ENCODE data around the gene GTPBP2.

GTPBP2 gene, protein sequence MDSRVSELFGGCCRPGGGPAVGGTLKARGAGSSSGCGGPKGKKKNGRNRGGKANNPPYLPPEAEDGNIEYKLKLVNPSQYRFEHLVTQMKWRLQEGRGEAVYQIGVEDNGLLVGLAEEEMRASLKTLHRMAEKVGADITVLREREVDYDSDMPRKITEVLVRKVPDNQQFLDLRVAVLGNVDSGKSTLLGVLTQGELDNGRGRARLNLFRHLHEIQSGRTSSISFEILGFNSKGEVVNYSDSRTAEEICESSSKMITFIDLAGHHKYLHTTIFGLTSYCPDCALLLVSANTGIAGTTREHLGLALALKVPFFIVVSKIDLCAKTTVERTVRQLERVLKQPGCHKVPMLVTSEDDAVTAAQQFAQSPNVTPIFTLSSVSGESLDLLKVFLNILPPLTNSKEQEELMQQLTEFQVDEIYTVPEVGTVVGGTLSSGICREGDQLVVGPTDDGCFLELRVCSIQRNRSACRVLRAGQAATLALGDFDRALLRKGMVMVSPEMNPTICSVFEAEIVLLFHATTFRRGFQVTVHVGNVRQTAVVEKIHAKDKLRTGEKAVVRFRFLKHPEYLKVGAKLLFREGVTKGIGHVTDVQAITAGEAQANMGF

DNA sequence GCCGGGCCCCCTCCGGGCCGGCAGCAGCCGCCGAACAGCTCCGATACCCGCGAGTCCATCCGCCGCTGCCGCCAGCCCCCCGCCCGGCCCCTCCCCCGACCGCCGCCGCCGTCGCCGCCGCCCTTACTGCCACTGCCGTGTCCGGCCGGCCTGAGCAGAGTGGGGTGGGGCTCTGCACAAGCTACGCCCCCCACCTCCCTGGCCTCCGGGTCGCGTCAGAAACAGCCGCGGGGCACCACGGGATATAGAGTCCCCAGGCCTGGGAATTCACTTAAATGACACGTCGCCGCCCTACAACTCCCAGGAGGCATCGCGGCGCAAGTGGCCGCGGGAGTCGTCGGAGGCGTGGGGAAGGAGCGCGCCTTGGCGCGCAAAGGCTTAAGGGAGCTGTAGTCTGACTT is at the start of gene GTPBP2:
TSS of gene GTPBP2 (minus strand) at position 161 of the 401 bp plus-strand sequence. CDS start at position 59, 102 bp downstream.
- H3K27ac ChIP-seq (ENCODE audit: low read depth, low read length) = peak within 1 kb of the TSS; percentile 88
- peaks cover 34% of the 10 kb centered on the region for H3K4me1 ChIP-seq (ENCODE audit: control insufficient read depth, low read length)
- peak within 1 kb of the TSS; percentile 91 for H3K4me2 ChIP-seq (ENCODE audit: low read length)
- peaks cover 14% of the 10 kb centered on the region for H3F3A ChIP-seq (ENCODE audit: control insufficient read depth, insufficient read depth)
- H3K36me3 ChIP-seq (ENCODE audit: control insufficient read depth, low read length) = peaks cover 42% of the 10 kb centered on the region
- H3K9me2 ChIP-seq (replicated peaks; ENCODE audit: control insufficient read depth, low read length) = no peaks in the 10 kb centered on the region
- no peaks in the 10 kb centered on the region for H3K27me3 ChIP-seq (ENCODE audit: control insufficient read depth, low read length)
- no peaks in the 10 kb centered on the region for H3K9me3 ChIP-seq (ENCODE audit: control insufficient read depth, insufficient read depth, low read length)
- TF ChIP-seq EZH2phosphoT487 (IDR thresholded peaks at IDR 0.05; ENCODE audit: borderline replicate concordance, low read length) = no peak
- TF ChIP-seq, protein P1, sequence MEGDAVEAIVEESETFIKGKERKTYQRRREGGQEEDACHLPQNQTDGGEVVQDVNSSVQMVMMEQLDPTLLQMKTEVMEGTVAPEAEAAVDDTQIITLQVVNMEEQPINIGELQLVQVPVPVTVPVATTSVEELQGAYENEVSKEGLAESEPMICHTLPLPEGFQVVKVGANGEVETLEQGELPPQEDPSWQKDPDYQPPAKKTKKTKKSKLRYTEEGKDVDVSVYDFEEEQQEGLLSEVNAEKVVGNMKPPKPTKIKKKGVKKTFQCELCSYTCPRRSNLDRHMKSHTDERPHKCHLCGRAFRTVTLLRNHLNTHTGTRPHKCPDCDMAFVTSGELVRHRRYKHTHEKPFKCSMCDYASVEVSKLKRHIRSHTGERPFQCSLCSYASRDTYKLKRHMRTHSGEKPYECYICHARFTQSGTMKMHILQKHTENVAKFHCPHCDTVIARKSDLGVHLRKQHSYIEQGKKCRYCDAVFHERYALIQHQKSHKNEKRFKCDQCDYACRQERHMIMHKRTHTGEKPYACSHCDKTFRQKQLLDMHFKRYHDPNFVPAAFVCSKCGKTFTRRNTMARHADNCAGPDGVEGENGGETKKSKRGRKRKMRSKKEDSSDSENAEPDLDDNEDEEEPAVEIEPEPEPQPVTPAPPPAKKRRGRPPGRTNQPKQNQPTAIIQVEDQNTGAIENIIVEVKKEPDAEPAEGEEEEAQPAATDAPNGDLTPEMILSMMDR (IDR thresholded peaks at IDR 0.05; ENCODE audit: low read depth, low read length, poor library complexity, severe bottlenecking) = no peak
- peaks cover 24% of the 10 kb centered on the region for H3K79me2 ChIP-seq (ENCODE audit: control insufficient read depth, low read length)
- H4K20me1 ChIP-seq (ENCODE audit: control insufficient read depth, insufficient read depth, low read depth, low read length) = no peaks in the 10 kb centered on the region
- peak within 1 kb of the TSS; percentile 99 for H3K4me3 ChIP-seq (ENCODE audit: low read length)

DNA sequence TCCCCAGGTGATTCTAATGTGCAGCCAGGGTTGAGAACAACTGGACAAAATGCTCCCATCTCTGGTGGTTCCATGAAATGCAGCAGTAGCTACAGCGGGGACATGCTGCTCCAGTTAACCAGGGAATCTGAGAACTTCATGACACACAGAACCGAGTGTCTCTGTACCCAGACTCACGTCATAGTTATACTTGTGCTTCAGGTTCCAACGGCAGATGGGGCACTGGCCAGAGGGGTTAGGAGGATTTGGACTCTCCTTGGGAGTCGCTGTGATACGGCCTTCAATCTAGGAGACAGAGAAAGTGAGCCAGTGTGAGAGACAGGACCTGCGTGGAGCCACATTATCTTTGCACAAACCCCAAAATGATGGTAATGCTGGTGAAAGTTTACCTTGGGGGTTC is 49.3 kb upstream of the GTPBP2 start:
- Histone ChIP-seq H3K27me3 (ENCODE audit: control insufficient read depth, low read length) (no peaks in the 10 kb centered on the region), H3F3A (ENCODE audit: control insufficient read depth, insufficient read depth) (no peaks in the 10 kb centered on the region), H3K27ac (ENCODE audit: low read depth, low read length) (no peak overlapping the region), H3K4me1 (ENCODE audit: control insufficient read depth, low read length) (peaks cover 3% of the 10 kb centered on the region), H3K9me3 (ENCODE audit: control insufficient read depth, insufficient read depth, low read length) (no peaks in the 10 kb centered on the region), H4K20me1 (ENCODE audit: control insufficient read depth, insufficient read depth, low read depth, low read length) (0 out of 2 replicates have a peak, but pooled peaks cover 6% of the 10 kb centered on the region), H3K79me2 (ENCODE audit: control insufficient read depth, low read length) (peaks cover 30% of the 10 kb centered on the region), H3K36me3 (ENCODE audit: control insufficient read depth, low read length) (peaks cover 96% of the 10 kb centered on the region), H3K9me2 (replicated peaks; ENCODE audit: control insufficient read depth, low read length) (no peaks in the 10 kb centered on the region), H3K4me3 (ENCODE audit: low read length) (no peak overlapping the region), H3K4me2 (ENCODE audit: low read length) (no peak overlapping the region)
- no peak for TF ChIP-seq EZH2phosphoT487 (IDR thresholded peaks at IDR 0.05; ENCODE audit: borderline replicate concordance, low read length)
- TF ChIP-seq, protein P1 (IDR thresholded peaks at IDR 0.05; ENCODE audit: low read depth, low read length, poor library complexity, severe bottlenecking) = no peak

DNA sequence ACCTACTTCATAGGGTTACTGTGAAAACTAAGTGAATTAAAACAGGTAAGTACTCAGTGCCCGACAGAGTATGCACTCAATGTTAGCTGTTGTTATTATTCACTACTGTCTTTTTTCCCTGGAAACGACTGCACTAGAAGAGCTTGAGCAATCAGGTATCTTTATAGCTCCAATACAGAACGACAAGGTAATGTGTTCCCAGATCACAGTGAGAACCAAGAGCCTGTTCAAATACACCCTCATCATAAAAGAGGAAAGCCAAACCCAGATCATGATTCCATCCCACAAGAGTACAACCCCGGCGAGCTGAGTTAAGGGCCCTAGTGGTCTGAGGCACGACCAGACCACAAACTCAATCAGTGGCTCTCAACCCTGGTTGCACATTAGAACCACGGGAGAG is 48.7 kb upstream of the GTPBP2 start:
- no peaks in the 10 kb centered on the region for H3K9me3 ChIP-seq (ENCODE audit: control insufficient read depth, insufficient read depth, low read length)
- H3K9me2 ChIP-seq (replicated peaks; ENCODE audit: control insufficient read depth, low read length) = no peaks in the 10 kb centered on the region
- no peak overlapping the region for H3K27ac ChIP-seq (ENCODE audit: low read depth, low read length)
- H3F3A ChIP-seq (ENCODE audit: control insufficient read depth, insufficient read depth) = no peaks in the 10 kb centered on the region
- H3K79me2 ChIP-seq (ENCODE audit: control insufficient read depth, low read length) = peaks cover 24% of the 10 kb centered on the region
- H3K4me1 ChIP-seq (ENCODE audit: control insufficient read depth, low read length) = no peaks in the 10 kb centered on the region
- no peak overlapping the region for H3K4me3 ChIP-seq (ENCODE audit: low read length)
- H3K27me3 ChIP-seq (ENCODE audit: control insufficient read depth, low read length) = no peaks in the 10 kb centered on the region
- peaks cover 92% of the 10 kb centered on the region for H3K36me3 ChIP-seq (ENCODE audit: control insufficient read depth, low read length)
- H3K4me2 ChIP-seq (ENCODE audit: low read length) = no peak overlapping the region
- H4K20me1 ChIP-seq (ENCODE audit: control insufficient read depth, insufficient read depth, low read depth, low read length) = 0 out of 2 replicates have a peak, but pooled peaks cover 6% of the 10 kb centered on the region
- TF ChIP-seq, protein P1 (IDR thresholded peaks at IDR 0.05; ENCODE audit: low read depth, low read length, poor library complexity, severe bottlenecking) = no peak
- TF ChIP-seq EZH2phosphoT487 (IDR thresholded peaks at IDR 0.05; ENCODE audit: borderline replicate concordance, low read length) = no peak

Data from DOHH2 (cell line).